Endothelial cell of umbilical vein (primary cell): ENCODE data around the gene PDE6B.

Experiments
- CTCF ChIP-seq, 2 donors: IDR thresholded peaks; 1 replicate in 1 of 2; 2 replicates in 1 of 2; pipeline ENCODE4 v1.5.1; 2011; ENCODE audit warnings: low read length in 2 of 2, mild to moderate bottlenecking in 2 of 2, moderate library complexity in 2 of 2, control low read depth in 1 of 2, inconsistent platforms in 1 of 2, low read depth in 1 of 2; ENCODE audit not compliant: insufficient read depth in 1 of 2; ENCODE audit errors: extremely low read depth in 1 of 2
- EZH2 ChIP-seq: IDR thresholded peaks from 2 replicates; pipeline ENCODE4 v1.6.1; 2012; ENCODE audit warnings: borderline replicate concordance, low read depth, mild to moderate bottlenecking, moderate library complexity, low read length, inconsistent platforms; ENCODE audit not compliant: severe bottlenecking
- MAX ChIP-seq: IDR thresholded peaks from 2 replicates; pipeline ENCODE4 v1.6.1; 2011; ENCODE audit not compliant: insufficient read depth, insufficient read length
- MYC ChIP-seq: IDR thresholded peaks from one replicate; pipeline ENCODE4 v1.6.1; 2011; ENCODE audit warnings: mild to moderate bottlenecking, low read depth, low read length
- POLR2A ChIP-seq: IDR thresholded peaks from 2 replicates; pipeline ENCODE4 v1.6.1; 2012; ENCODE audit warnings: low read depth, mild to moderate bottlenecking, control low read depth, low read length
- POLR2AphosphoS5 ChIP-seq: IDR thresholded peaks from 2 replicates; pipeline ENCODE4 v1.6.1; 2012; ENCODE audit warnings: low read depth, mild to moderate bottlenecking, control low read depth, low read length, moderate library complexity; ENCODE audit not compliant: insufficient read depth

DNA sequence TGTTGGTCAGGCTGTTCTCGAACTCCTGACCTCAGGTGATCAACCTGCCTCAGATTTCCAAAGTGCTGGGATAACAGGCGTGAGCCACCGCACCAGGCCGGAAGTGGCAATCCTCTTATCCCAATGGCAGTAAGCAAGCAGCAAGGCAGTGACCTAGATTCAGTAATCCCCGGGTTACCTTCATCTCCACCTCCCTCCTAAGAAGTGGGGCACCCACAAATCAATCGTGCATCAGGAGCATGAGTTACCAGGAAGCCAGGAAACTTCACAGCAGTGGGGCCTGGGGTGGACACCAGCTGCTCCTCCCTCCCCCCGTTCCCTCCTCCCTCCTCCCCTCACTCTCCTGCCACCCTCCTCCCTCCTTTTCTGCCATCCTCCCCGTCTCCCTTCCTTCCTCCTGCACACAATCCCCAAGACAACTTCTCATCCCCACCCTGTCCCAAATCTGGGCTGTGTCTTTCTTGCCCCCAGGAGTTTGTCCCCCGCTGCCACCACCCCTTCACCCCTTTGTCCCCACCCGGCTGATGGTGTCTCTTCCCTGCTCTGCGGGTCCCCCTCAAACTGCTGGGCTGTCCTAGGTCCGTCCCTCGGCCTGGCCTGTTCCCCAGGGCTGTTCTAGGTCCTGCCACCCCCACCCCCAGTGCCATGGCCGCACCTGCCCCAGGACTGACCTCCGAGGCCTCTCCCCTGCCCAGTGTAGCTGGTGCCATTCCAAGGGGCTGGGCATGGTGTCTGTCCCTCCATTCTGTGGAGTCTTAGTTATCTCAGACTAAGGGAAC, 2.2 kb downstream of the PDE6B start:
- TF ChIP-seq CTCF (IDR thresholded peaks at IDR 0.05; ENCODE audit: extremely low read depth in 1 of 2, insufficient read depth in 1 of 2, low read depth in 1 of 2, low read length in 2 of 2), result no peak
- TF ChIP-seq EZH2, result no peak
- TF ChIP-seq POLR2A, result no peak
- no peak for TF ChIP-seq POLR2AphosphoS5
- no peak for TF ChIP-seq MYC
- no peak for TF ChIP-seq MAX
